Stimulated activated CD4-positive, alpha-beta T cell treated with anti-CD3 and anti-CD28 coated beads, Interleukin-12 subunit alpha, Interleukin-12 subunit beta, amount 100 ng/mL, for 48 hours (primary cell): Measurements from ENCODE around the gene TMEM63B.

Source experiments
- DNase-seq, 3 donors: peaks; one replicate each; pipeline ENCODE4 v3.0.0-alpha.2; 2020; ENCODE audit warnings: low read depth in 2 of 3, low spot score in 1 of 3

Gene TMEM63B

DNA sequence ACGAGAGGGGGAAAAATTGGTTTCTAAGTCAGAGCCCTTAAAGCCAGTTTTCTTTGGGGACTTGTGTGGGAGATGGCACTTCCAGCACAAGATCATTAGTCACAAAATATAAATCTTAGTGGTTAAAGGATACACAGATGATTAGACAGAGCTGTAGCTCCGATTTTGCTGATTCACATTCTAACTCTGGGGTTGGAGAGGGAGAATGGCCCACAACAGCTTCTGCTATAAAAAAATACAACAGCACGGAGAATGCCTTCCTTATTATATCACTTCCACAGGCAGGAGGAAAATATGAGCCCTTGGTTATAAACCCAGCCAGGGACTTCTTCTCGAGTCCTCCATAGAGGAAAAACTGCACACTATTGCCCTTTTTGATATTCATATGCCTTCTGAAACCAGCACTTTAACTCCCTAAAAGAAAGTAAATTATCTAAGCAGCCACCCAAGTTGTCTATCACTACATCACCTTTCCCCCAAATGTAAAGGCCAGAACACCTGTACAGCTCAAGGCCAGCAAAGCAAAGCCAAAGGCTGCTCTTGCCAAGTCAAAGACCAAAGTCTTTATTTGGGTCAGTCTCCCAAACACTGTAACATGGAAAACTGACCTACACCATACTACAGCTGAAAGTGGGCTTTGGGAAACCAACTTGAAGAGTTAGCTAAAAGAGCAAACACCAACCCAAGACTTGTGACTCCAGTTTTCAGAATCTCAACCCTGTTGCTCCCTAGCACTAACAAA lies 10.5 kb upstream of the TMEM63B start:
- DNase-seq, result no peak

GRCh38 chr6:44117397-44118128 lies 9.8 kb upstream of the TMEM63B start:
- DNase-seq, result no peak

- no peak for DNase-seq
Observed at GRCh38 chr6:44119704-44120262, 7.6 kb upstream of the TMEM63B start.

DNA sequence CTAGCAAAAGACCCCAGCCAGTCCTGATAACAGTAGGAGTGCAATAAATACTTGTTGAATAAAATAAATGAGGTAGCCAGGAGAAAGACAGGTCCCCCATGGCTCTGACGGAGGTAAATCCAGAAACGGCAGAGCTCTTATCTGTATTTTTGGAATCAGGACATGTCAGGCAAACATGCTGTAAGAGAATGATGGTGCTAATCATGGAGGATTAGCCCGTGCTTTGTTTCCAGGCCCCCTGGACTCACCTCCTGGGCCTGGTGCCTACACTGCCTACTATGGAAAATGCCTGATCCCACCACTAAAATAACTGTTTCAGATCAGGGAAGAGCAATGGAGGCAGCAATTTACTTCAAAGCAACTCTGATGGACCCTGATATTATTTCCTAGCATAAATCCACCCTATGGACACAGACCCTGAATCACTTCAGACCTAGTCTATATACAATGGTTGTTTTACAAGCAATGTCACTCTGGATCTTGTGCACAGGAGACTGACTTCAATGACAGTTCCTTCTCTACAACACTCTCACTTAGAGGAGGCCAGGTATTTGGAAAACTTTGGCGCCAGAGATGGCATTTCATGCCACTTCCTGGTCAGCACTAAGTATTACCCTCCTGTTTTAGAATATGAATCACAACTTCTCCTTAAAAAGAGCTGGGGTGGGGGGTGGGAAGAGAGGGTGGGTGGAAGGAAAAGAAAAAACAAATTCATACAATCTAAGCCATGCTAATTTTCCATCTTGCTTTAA lies 6.5 kb upstream of the TMEM63B start:
- DNase-seq, result no peak

GRCh38 chr6:44122801-44123200 lies 4.6 kb upstream of the TMEM63B start:
- DNase-seq, result no peak

GRCh38 chr6:44123544-44123943 lies 3.8 kb upstream of the TMEM63B start:
- DNase-seq, result no peak

- DNase-seq, result peak; percentile 75 to 84 (median 83)
Observed at GRCh38 chr6:44126320-44127149, 819 bp upstream of the TMEM63B start.

GRCh38 chr6:44128020-44128917 lies 915 bp downstream of the TMEM63B start:
- DNase-seq, result no peak

- DNase-seq, result no peak
Observed at GRCh38 chr6:44129841-44130322, 2.5 kb downstream of the TMEM63B start.

DNA sequence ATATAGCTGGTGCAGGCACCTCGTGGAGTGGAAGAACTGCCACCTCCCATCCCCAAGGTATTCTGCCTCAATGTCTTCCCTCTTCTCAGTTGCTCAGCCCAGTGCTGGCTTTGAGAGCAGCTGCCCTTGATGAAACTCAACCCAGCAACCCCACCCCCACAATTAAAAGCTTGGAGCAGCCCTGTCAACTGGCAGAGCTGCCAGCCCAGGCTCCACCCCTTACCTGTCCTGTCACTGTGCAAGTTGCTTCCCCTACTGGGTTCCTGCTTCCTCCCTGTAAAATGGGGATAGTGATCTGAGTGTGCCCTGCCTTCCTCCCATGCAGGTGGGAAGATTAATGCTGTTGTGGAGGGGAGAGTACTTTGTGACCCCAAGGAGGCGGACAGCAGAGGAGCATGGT lies 4.5 kb downstream of the TMEM63B start:
- DNase-seq, result no peak

DNA sequence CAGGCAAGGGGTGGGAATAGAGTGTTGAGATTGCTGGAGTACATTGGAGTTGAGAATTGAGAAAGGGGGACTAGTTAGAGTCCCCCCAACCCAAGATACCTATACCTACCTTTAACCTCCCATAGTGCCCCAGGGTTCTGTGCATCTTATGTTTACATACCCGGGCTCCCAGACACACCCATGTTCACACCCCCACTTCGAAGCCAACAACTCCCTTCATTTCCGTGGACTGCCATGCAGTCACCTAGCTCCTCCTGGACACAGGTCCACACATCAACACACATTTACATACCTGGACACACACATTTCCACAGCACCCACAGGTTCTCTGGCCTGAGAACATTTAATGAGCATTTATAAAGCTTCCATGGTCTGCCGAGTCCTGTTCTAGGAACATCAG lies 5.1 kb downstream of the TMEM63B start:
- no peak for DNase-seq

DNA sequence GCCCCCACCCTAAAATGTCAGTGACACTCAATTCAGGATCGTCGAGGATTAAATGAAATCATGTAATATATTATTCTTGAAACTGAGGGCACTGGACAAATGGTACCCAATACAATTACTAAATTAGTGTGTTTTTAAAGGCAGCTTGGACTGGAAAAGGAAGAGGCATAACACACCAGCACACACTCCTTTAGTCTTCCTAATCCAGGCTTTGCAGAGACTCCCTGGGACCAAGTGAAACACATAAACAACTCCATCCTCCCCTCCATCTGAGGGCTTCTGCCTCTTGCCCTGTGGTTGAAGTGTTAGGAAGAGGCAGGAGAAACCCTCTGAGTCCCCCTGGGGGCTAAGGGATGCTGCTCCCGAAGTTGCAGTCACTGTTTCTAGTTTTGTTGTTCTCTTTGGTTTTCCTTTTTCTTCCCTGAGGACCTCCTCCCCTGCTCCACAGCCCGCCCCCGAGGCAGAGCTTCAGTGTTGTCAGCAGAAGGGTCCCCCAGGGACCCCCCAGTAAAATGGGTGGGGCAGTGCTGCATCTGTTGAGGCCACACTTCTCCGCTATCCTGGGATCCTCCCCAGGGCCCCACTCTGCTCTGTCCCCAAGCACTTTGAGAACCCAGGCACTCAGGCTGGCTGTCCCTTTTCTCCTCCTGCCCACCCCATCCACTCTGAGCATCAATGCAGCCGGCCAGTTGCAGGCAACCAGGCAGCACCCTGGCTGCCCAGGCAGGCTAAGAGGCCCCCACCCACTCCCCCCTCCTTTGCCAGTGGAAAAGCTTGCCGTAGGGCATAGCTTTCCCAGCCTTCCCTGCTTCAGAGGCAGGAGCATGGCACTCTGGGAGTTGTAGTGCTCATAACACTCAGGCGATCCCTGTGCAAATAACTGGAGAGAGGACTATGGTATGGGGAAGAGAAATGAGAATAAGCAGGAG lies 5.9 kb downstream of the TMEM63B start:
- no peak for DNase-seq

- DNase-seq, result no peak
Observed at GRCh38 chr6:44133981-44134711, 6.8 kb downstream of the TMEM63B start.

GRCh38 chr6:44135173-44135758 lies 7.9 kb downstream of the TMEM63B start:
- no peak for DNase-seq

DNA sequence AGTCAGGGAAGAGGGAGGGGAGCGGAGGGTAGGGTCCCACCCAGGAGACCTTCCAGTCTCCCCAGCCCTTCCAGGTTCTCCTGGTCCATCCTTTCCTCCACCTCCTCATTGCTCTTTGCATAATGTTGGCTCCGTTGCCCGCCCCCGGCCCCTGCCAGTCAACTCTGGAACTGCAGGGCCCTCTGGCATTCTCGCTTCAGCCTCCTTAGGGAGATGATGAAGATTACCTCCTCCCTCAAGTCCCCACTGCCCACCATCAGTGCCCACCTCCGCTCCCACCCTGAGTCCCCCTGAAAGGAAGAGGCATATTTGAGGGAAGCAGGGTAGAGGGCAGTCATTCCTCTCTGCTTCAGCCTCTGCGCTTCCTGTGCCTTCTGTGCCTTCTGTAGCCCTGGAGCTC lies 8.5 kb downstream of the TMEM63B start:
- no peak for DNase-seq

DNA sequence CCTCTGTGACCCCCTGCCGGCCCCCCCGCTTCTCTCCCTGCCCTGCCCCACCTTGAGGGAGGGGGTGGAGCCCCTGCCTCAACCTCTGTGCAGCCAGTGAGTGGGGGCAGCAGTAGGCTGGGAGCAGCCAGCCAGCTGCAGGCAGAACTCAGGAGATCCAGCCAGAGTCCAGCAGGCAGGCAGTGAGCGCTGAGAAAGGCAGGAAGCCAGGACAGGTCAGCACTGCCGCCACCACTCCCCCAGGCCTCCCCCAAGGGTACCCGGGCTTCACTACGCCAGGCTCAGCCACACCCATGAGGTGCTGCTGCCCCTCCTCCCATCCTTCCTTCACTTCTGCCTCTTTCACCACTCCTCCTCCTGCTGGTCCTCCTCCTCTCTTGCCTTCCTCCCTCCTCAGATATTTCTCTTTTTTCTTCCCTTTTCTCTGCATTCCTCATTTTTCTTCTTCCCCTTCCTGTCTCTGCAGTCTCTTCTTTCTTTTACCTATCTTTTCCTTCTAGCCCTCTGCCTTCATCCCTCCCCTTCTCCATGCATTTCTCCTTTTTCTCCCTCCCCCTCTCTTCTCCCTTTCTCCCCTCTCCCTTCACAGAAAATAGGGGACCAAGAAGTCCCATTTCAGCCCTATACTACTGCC lies 11.5 kb downstream of the TMEM63B start:
- no peak for DNase-seq

DNA sequence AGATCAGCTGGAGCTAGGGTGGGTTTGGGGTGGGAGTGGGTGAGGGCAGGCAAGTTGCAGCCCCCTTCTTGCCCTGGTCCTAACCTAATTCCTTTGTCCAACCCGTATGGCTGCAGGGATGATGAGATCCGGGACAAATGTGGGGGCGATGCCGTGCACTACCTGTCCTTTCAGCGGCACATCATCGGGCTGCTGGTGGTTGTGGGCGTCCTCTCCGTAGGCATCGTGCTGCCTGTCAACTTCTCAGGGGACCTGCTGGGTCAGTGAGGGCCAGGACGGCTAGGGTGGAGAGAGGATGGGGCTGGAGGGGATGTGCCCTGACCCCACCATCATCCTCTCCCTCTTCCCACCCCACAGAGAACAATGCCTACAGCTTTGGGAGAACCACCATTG lies 12.0 kb downstream of the TMEM63B start:
- DNase-seq, result no peak
